Activated T-helper 1 cell treated with anti-CD3 and anti-CD28 coated beads, Interleukin-12 subunit alpha, Interleukin-12 subunit beta, Interleukin-2, Interleukin-4 antibody, amounts not matched to agents 30 ng/mL and 10 ng/mL and 1 ng/mL, durations not matched to agents 14 hours and 24 hours and 36 hours (primary cell): ENCODE results near the gene ERC1. TPM values are rescaled to one million over a fixed set of nuclear protein-coding genes. Genes with fewer than 3 reads are reported as not detected.
"Not testable (repeated sequence)": the region's sequence is repeated elsewhere in the genome, so short reads cannot be mapped to it uniquely, and the experiment has no call there.

ENCODE experiments used
- DNase-seq: peaks from one replicate; pipeline ENCODE4 v3.0.0; 2021; ENCODE audit warnings: low spot score
- H3K27ac Mint-ChIP-seq: one replicate; pipeline ENCODE4 v1.8.0; 2021; ENCODE audit warnings: mild to moderate bottlenecking, mixed read lengths
- H3K27me3 Mint-ChIP-seq: one replicate; pipeline ENCODE4 v1.8.0; 2022; ENCODE audit warnings: mild to moderate bottlenecking, moderate library complexity, mixed read lengths; ENCODE audit not compliant: insufficient read depth
- H3K36me3 Mint-ChIP-seq: one replicate; pipeline ENCODE4 v1.8.0; 2021; ENCODE audit warnings: low read depth, mixed read lengths
- H3K4me1 Mint-ChIP-seq: one replicate; pipeline ENCODE4 v1.8.0; 2021; ENCODE audit warnings: low read depth, mixed read lengths
- H3K4me3 Mint-ChIP-seq: one replicate; pipeline ENCODE4 v1.8.0; 2021; ENCODE audit warnings: mild to moderate bottlenecking, moderate library complexity, mixed read lengths
- H3K9me3 Mint-ChIP-seq: one replicate; pipeline ENCODE4 v1.8.0; 2021; ENCODE audit warnings: mixed read lengths
- intact Hi-C: fragments of 100-400 bp; cut with micrococcal nuclease; formaldehyde crosslinking; loops from one replicate; pipeline ENCODE4 v1.15.1; 2024
- total RNA-seq: library from RNA; stranded (reverse); gene quantifications from 2 replicates; pipeline ENCODE4 v1.2.3, GENCODE V29; 2022

Gene ERC1
- total RNA-seq, 1 donor from 2014 or later: 33.6 TPM

GRCh38 chr12:1313906-1314305 is 322.9 kb downstream of the ERC1 start:
- Mint-ChIP-seq H3K27ac (no peak overlapping the region), H3K4me3 (no peak overlapping the region), H3K4me1 (no peaks in the 10 kb centered on the region)

DNA sequence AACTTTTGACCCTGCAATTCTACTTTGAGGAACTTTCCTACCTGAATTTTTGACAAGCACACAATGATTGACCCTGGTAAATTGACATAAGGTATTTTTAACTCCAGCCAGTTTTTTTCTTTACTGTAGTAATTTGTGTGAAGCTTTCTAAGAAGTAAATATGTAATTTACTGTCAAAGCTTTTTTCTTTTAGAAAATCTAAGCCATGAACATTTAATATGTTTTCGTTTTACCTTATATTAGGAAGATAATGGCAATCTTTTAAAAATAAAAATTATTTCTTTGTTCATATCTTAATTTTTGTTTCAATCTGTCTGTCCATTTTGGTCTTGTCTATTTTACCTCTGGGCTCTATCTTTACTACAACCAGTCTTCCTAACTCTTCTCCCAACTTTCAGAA is 323.5 kb downstream of the ERC1 start:
- DNase-seq: no peak
- intact Hi-C loops: no loop called here
- no peak overlapping the region for H3K4me3 Mint-ChIP-seq
- H3K9me3 Mint-ChIP-seq: peaks cover 4% of the 10 kb centered on the region
- peaks cover 4% of the 10 kb centered on the region for H3K36me3 Mint-ChIP-seq
- no peak overlapping the region for H3K27ac Mint-ChIP-seq
- H3K27me3 Mint-ChIP-seq: no peaks in the 10 kb centered on the region
- H3K4me1 Mint-ChIP-seq: no peaks in the 10 kb centered on the region

More at GRCh38 chr12:1313906-1314305, 322.9 kb downstream of the ERC1 start:
- DNase-seq: no peak
- H3K36me3 Mint-ChIP-seq: peaks cover 4% of the 10 kb centered on the region
- peaks cover 4% of the 10 kb centered on the region for H3K9me3 Mint-ChIP-seq
- intact Hi-C loops: no loop called here
- no peaks in the 10 kb centered on the region for H3K27me3 Mint-ChIP-seq

DNA sequence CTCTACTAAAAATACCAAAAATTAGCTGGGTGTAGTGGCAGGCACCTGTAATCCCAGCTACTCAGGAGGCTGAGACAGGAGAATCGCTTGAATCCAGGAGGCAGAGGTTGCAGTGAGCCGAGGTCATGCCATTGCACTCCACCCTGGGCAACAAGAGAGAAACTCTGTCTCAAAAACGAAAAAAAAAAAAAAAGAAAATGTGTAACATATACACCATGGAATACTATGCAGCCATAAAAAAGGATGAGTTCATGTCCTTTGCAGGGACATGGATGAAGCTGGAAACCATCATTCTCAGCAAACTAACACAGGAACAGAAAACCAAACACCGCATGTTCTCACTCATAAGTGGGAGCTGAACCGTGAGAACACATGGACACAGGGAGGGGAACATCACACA is 326.0 kb downstream of the ERC1 start:
- H3K27ac Mint-ChIP-seq, H3K36me3 Mint-ChIP-seq, H3K9me3 Mint-ChIP-seq, DNase-seq, H3K4me1 Mint-ChIP-seq, intact Hi-C loops, H3K27me3 Mint-ChIP-seq, H3K4me3 Mint-ChIP-seq: not testable (repeated sequence)

GRCh38 chr12:1318327-1319031 is 327.5 kb downstream of the ERC1 start:
- Mint-ChIP-seq H3K4me3 (no peak overlapping the region), H3K27me3 (no peaks in the 10 kb centered on the region), H3K4me1 (no peaks in the 10 kb centered on the region), H3K36me3 (peaks cover 2% of the 10 kb centered on the region), H3K27ac (no peak overlapping the region), H3K9me3 (peaks cover 4% of the 10 kb centered on the region)
- DNase-seq: no peak
- intact Hi-C loops: no loop called here

DNA sequence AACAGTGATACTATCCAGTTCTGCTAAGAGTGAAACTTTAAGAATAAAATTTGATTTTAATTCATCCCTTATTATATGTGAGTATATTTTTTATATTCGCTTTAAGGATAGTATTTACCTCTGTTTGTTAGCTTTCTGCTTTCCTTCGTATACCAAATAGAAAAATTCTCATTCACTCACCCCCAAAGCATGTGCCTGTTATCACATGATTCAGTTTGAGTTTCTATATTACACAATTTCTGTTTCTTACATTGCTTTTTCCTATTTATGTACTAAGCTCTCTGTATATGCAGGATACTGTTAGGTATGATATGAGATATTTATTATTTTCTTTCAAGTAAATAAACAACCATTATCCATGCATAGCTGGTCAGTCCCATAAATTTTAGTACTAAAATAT is 328.2 kb downstream of the ERC1 start:
- Mint-ChIP-seq H3K27ac (no peak overlapping the region), H3K4me1 (no peaks in the 10 kb centered on the region), H3K36me3 (peaks cover 2% of the 10 kb centered on the region), H3K9me3 (peaks cover 4% of the 10 kb centered on the region), H3K4me3 (no peak overlapping the region), H3K27me3 (peaks cover 2% of the 10 kb centered on the region)
- DNase-seq: no peak
- intact Hi-C loops: no loop called here

DNA sequence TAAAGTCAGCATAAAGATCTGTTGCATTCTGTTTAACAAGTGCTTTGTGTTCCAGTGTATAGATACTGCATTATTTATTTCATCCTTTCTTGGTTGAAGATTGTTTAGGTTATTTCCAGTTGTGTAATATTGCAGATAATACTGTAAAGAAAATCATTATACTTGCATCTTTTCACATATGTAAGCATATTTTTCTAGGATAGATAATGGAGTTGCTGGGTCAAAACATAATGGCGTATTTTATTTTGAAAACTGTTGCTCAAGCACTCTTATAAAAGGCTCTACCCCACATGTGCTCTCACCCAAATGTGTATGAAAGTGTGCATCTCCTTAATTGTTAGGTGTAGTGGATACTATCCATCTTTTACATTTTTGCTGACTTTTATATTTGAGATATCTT is 329.0 kb downstream of the ERC1 start:
- Mint-ChIP-seq H3K27me3 (peaks cover 2% of the 10 kb centered on the region), H3K4me1 (no peaks in the 10 kb centered on the region)
- intact Hi-C loops: loop anchor here (10.0 kb wide), 1 partner anchor 95 kb away; no protein-coding TSS in a partner anchor

GRCh38 chr12:1322821-1323220 is 331.8 kb downstream of the ERC1 start:
- no peak for DNase-seq
- H3K27me3 Mint-ChIP-seq: peaks cover 2% of the 10 kb centered on the region
- H3K4me3 Mint-ChIP-seq: no peak overlapping the region
- no peak overlapping the region for H3K27ac Mint-ChIP-seq
- intact Hi-C loops: loop anchor here (10.0 kb wide), 1 partner anchor 98 kb away; no protein-coding TSS in a partner anchor
- H3K36me3 Mint-ChIP-seq: peaks cover 2% of the 10 kb centered on the region
- H3K4me1 Mint-ChIP-seq: peaks cover 10% of the 10 kb centered on the region
- H3K9me3 Mint-ChIP-seq: no peaks in the 10 kb centered on the region

More for the DNA sequence above, 329.0 kb downstream of the ERC1 start:
- Mint-ChIP-seq H3K27ac (no peak overlapping the region), H3K9me3 (no peaks in the 10 kb centered on the region), H3K36me3 (peaks cover 2% of the 10 kb centered on the region), H3K4me3 (no peak overlapping the region)
- DNase-seq: no peak

- no peak for DNase-seq
- Mint-ChIP-seq H3K36me3 (peaks cover 4% of the 10 kb centered on the region), H3K9me3 (no peaks in the 10 kb centered on the region), H3K4me1 (peaks cover 10% of the 10 kb centered on the region), H3K4me3 (no peak overlapping the region), H3K27me3 (peaks cover 2% of the 10 kb centered on the region), H3K27ac (no peak overlapping the region)
- intact Hi-C loops: loop anchor here (10.0 kb wide), 1 partner anchor 99 kb away; no protein-coding TSS in a partner anchor
Measured at GRCh38 chr12:1324099-1324498, 333.1 kb downstream of the ERC1 start.

- peaks cover 2% of the 10 kb centered on the region for H3K27me3 Mint-ChIP-seq
- peaks cover 4% of the 10 kb centered on the region for H3K36me3 Mint-ChIP-seq
- no peaks in the 10 kb centered on the region for H3K9me3 Mint-ChIP-seq
- H3K4me1 Mint-ChIP-seq: peaks cover 10% of the 10 kb centered on the region
- H3K4me3 Mint-ChIP-seq: no peak overlapping the region
- no peak overlapping the region for H3K27ac Mint-ChIP-seq
- intact Hi-C loops: loop anchor here (1.0 to 10.0 kb wide), 3 partner anchors 100 to 208 kb away; no protein-coding TSS in a partner anchor
- DNase-seq: no peak
Measured at GRCh38 chr12:1324910-1325309, 333.9 kb downstream of the ERC1 start.

DNA sequence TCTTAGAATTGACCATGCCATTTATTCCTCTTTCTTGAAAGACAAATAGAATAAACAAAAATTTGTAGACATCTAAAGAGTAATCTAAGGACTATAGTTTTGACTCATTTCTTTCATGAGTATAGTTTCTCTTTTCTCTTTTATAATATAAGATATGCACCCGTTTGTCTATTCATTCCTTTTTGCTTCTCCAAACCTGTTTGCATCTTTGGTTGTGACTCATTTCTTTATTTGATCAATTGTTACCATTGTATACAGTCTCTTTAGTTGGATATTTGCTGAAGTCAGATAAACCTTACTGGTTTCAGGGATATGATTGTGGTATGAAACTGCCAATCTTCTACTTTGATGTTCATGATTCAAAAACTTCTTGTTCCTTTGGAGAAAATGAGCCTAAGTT is 334.6 kb downstream of the ERC1 start:
- Mint-ChIP-seq H3K27me3 (peaks cover 2% of the 10 kb centered on the region), H3K4me3 (no peak overlapping the region), H3K4me1 (peaks cover 10% of the 10 kb centered on the region), H3K9me3 (no peaks in the 10 kb centered on the region), H3K36me3 (peaks cover 4% of the 10 kb centered on the region), H3K27ac (no peak overlapping the region)
- intact Hi-C loops: loop anchor here (1.0 to 10.0 kb wide), 3 partner anchors 101 to 208 kb away; no protein-coding TSS in a partner anchor
- DNase-seq: no peak

- Mint-ChIP-seq H3K27me3 (peaks cover 2% of the 10 kb centered on the region), H3K9me3 (no peaks in the 10 kb centered on the region), H3K36me3 (peaks cover 4% of the 10 kb centered on the region), H3K4me3 (no peak overlapping the region), H3K4me1 (peaks cover 10% of the 10 kb centered on the region), H3K27ac (peak overlapping the region; percentile 9)
- intact Hi-C loops: loop anchor here (5.0 to 10.0 kb wide), 2 partner anchors 101 to 209 kb away; no protein-coding TSS in a partner anchor
- DNase-seq: no peak
Measured at GRCh38 chr12:1326258-1326657, 335.2 kb downstream of the ERC1 start.

- Mint-ChIP-seq H3K4me3 (no peak overlapping the region), H3K27me3 (peaks cover 4% of the 10 kb centered on the region), H3K4me1 (peaks cover 10% of the 10 kb centered on the region), H3K27ac (no peak overlapping the region), H3K36me3 (peaks cover 4% of the 10 kb centered on the region), H3K9me3 (no peaks in the 10 kb centered on the region)
- no peak for DNase-seq
- intact Hi-C loops: loop anchor here (5.0 to 10.0 kb wide), 2 partner anchors 104 to 211 kb away; no protein-coding TSS in a partner anchor
Measured at GRCh38 chr12:1328391-1328790, 337.4 kb downstream of the ERC1 start.

GRCh38 chr12:1329784-1330476 is 338.9 kb downstream of the ERC1 start:
- H3K36me3 Mint-ChIP-seq: peaks cover 4% of the 10 kb centered on the region
- peaks cover 10% of the 10 kb centered on the region for H3K4me1 Mint-ChIP-seq
- H3K4me3 Mint-ChIP-seq: no peak overlapping the region
- H3K27ac Mint-ChIP-seq: no peak overlapping the region
- H3K27me3 Mint-ChIP-seq: peaks cover 2% of the 10 kb centered on the region
- intact Hi-C loops: loop anchor here (5.0 to 10.0 kb wide), 2 partner anchors 105 to 213 kb away; no protein-coding TSS in a partner anchor
- DNase-seq: no peak
- H3K9me3 Mint-ChIP-seq: no peaks in the 10 kb centered on the region
